NB4 (cell line): ENCODE data around the gene SERTAD3.

Source experiments
- DNase-seq: peaks from one replicate; pipeline ENCODE4 v3.0.0; 2010; ENCODE audit warnings: low read depth
- H3K4me3 ChIP-seq: one replicate; pipeline ENCODE4 v1.5.1; 2011; ENCODE audit warnings: mild to moderate bottlenecking, low read depth, low read length, moderate library complexity
- CTCF ChIP-seq: IDR thresholded peaks from one replicate; pipeline ENCODE4 v1.5.1; 2012; ENCODE audit warnings: low read depth, low read length
- MAX ChIP-seq: IDR thresholded peaks from 2 replicates; pipeline ENCODE4 v1.6.1; 2011; ENCODE audit warnings: low read depth, low read length
- MYC ChIP-seq: IDR thresholded peaks from 2 replicates; pipeline ENCODE4 v1.6.1; 2011; ENCODE audit warnings: low read depth, low read length
- POLR2A ChIP-seq: IDR thresholded peaks from 2 replicates; pipeline ENCODE4 v1.6.1; 2011; ENCODE audit warnings: mild to moderate bottlenecking; ENCODE audit not compliant: insufficient read length; ENCODE audit errors: extremely low read depth

The SERTAD3 gene

GRCh38 chr19:40394816-40395210, 49.3 kb downstream of the SERTAD3 start:
- TF ChIP-seq MAX: no peak
- TF ChIP-seq CTCF: no peak
- TF ChIP-seq MYC: no peak
- no peak for TF ChIP-seq POLR2A
- no peak for DNase-seq

GRCh38 chr19:40393894-40394815, 50.0 kb downstream of the SERTAD3 start:
- TF ChIP-seq MAX (no peak), CTCF (no peak), POLR2A (no peak), MYC (no peak)
- no peak for DNase-seq
- no peak overlapping the region for H3K4me3 ChIP-seq

More at GRCh38 chr19:40394816-40395210, 49.3 kb downstream of the SERTAD3 start:
- no peak overlapping the region for H3K4me3 ChIP-seq

- TF ChIP-seq MYC (no peak), CTCF (no peak), MAX (no peak), POLR2A (no peak)
- no peak for DNase-seq
- H3K4me3 ChIP-seq: no peak overlapping the region
Measured at GRCh38 chr19:40392894-40393517, 51.1 kb downstream of the SERTAD3 start.

- no peak for TF ChIP-seq MYC
- no peak for TF ChIP-seq MAX
- no peak for TF ChIP-seq CTCF
- no peak for TF ChIP-seq POLR2A
- no peak overlapping the region for H3K4me3 ChIP-seq
- no peak for DNase-seq
Measured at GRCh38 chr19:40392123-40392522, 52.0 kb downstream of the SERTAD3 start.
